CD4-positive, alpha-beta T cell treated with Interleukin-10 for 1 hour (primary cell): Measurements from ENCODE around the gene PKD1L1.

ENCODE experiments used
- DNase-seq: peaks from one replicate; pipeline ENCODE4 v3.0.0-alpha.2; 2020

PKD1L1 gene

GRCh38 chr7:47725031-47725780, 223.1 kb downstream of the PKD1L1 start:
- no peak for DNase-seq
